ENCODE results near the gene CYP2W1.

DNA sequence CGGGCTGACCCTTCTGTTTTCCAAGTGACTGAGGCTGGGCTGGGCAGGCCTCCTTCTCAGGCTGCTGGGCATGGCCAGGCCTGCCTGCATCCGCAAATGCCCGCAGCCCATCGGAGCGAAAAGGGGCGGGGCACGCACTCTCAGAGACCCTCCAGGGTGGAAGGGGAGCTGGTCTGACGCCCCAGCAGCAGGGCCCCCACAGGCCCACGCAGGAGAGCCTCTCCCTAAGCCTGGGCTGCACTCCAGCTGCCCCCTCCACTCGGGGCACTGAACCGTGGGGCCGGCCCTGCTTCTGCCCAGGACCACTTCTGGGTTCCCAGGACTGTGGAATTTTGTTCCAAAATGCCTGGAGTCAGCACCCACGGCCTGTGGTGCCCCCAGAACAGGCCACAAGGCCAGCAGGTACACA, 37.8 kb upstream of the CYP2W1 start:
- TF ChIP-seq POLR2A (IDR thresholded peaks at IDR 0.05; ENCODE audit: extremely low read depth, insufficient read length), result no peak
- TF ChIP-seq, protein P1, sequence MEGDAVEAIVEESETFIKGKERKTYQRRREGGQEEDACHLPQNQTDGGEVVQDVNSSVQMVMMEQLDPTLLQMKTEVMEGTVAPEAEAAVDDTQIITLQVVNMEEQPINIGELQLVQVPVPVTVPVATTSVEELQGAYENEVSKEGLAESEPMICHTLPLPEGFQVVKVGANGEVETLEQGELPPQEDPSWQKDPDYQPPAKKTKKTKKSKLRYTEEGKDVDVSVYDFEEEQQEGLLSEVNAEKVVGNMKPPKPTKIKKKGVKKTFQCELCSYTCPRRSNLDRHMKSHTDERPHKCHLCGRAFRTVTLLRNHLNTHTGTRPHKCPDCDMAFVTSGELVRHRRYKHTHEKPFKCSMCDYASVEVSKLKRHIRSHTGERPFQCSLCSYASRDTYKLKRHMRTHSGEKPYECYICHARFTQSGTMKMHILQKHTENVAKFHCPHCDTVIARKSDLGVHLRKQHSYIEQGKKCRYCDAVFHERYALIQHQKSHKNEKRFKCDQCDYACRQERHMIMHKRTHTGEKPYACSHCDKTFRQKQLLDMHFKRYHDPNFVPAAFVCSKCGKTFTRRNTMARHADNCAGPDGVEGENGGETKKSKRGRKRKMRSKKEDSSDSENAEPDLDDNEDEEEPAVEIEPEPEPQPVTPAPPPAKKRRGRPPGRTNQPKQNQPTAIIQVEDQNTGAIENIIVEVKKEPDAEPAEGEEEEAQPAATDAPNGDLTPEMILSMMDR (IDR thresholded peaks at IDR 0.05; ENCODE audit: low read depth, low read length), result no peak
